ENCODE measurements around the gene MRRF.
A peak's percentile ranks its signal among the peaks of the same experiment; 100 is the strongest.

Gene MRRF, protein sequence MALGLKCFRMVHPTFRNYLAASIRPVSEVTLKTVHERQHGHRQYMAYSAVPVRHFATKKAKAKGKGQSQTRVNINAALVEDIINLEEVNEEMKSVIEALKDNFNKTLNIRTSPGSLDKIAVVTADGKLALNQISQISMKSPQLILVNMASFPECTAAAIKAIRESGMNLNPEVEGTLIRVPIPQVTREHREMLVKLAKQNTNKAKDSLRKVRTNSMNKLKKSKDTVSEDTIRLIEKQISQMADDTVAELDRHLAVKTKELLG

DNA sequence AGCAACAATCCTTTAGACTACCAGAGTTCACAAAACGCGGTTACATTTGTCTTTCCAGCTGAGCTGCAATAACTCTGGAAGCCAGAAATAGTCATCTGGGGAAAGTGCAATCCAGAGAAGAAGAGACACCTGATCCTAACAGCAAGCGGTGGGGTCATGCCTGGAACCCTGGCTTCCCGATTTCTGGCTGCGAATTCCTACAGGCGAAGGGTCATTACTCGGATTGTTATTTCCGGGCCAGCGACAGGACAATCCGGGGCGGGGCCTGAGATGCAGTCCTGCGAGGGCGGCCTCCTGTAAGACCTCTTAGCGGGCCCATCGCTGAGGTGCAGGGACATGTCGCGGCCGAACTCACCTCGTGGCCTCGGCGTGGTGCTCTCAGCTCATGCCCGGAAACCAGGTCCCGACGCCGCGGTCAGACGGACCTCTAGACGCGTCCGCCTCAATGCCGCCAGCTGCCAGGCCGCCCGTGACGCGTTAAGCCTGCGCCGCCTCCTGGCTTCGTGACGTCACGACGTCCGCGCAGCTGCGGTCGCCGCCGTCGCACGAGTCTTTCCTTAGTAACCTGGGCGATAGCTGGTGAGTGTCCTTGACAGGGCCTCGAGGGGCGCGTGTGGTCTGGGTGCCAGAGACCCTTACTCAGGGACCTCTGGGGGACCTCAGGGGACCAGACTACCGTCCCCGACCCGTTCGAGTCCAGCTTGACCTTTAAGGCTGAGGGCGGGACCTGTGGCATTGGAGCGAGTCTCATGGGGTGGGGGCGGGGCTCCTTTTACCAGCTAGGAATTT lies at the start of gene MRRF, which contains the start of gene RBM18:
TSS of gene MRRF (plus strand) at position 523 of the 789 bp plus-strand sequence. CDS start 6,010 bp downstream, outside the sequence.
TSS of gene RBM18 (minus strand) at position 481 of the 789 bp plus-strand sequence. CDS start 3,348 bp downstream, outside the sequence.
- DNase-seq (ENCODE audit: low read depth): peak; percentile 70

DNA sequence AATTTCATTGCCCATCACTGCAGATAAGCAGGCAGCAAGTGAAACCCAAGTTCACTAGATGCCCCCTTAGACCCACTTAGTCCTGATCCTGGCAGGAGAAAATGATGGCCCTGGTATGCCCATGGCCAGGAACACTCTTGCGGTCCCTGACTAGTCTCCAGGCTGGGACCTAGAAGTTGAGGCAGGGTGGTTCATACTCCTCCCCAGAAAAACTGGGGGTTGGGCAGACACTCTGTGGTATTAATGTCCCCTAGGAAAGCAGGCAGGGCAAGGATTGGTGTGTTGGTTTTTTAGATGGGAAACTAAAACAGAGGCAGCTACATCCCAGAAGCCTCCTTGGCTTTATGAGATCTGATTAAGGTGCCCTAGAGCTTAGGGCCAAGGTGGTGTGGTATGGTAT lies 49.0 kb upstream of the MRRF start:
- DNase-seq (ENCODE audit: low read depth): no peak

DNA sequence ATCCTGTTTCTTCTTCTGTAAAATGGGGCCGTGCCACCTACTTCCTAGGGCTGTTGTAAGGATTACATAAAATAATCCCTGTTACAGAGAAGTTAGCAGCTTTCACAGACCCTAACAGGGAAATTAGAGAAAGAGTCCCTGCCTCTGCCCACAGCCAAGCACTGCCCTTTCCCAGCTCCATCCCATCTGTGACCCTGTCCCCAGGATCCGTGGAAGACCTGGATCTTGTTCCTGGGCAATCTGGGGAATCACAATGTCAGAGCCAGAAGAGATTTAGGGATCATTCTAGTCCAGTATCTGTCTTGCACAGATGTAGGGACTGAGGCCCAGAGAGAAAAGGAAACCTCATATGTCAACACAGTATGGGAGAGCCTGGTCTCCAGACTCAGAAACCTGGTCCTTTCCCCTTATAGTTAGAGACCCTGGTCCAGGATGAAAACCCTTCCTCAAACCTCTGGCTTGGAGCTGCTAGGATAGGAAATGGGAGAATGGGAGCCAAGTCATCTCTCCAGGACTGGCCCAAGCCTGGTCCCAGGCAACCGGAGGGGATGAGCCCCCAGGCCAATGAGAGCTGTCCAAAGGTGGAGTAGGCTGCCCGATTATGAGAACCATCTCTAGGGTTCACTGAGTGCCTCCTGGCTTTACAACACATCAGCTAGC lies 48.4 kb upstream of the MRRF start:
- no peak for DNase-seq (ENCODE audit: low read depth)

DNA sequence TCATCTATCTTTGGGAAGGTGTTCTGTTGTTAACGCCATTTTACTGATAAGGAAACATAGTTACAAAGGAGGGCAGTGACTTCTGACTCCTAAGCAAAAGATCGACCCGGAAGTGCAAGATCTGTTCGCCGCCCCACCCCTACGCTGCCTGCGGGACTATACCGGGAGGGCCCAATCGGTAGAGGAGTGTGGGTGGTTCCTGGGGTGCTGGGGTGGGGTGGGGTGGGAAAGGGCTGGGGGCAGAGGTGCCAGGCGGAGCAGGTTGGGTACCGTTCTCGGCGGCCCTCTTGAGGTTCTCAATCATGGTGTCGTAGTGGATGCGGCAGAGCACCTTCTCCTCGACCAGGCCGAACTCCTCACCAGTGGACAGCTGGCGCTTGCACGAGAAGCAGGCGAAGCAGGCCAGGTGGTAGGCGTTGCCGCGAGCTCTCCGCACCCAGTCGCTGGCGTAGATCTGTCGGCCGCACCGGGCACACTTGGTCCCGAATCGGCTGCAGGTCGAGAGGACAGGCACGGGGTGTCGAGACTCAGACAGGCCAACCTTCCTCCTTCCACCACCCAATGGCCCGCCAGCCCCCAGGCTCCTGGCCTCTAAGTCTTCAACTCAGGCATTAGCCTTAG lies 47.8 kb upstream of the MRRF start:
- no peak for DNase-seq (ENCODE audit: low read depth)

DNA sequence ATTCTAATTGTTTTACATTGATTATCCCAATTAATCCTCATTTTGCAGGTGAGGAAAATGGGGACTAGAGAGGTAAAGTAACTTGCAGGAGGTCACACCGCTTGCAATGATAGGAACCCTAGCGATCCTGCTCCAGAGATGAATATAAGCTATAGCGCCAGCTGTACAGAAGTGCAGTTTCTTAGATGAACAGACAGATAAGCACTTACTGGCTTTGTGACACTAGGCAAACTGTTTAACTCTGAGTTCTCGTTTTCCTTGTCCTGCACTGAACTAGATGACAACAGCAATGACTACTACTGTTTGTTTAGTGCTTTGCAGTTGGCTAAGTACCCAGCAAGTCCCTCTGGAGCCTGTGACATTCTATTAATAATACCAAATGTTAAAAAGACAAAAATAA lies 47.0 kb upstream of the MRRF start:
- no peak for DNase-seq (ENCODE audit: low read depth)

DNA sequence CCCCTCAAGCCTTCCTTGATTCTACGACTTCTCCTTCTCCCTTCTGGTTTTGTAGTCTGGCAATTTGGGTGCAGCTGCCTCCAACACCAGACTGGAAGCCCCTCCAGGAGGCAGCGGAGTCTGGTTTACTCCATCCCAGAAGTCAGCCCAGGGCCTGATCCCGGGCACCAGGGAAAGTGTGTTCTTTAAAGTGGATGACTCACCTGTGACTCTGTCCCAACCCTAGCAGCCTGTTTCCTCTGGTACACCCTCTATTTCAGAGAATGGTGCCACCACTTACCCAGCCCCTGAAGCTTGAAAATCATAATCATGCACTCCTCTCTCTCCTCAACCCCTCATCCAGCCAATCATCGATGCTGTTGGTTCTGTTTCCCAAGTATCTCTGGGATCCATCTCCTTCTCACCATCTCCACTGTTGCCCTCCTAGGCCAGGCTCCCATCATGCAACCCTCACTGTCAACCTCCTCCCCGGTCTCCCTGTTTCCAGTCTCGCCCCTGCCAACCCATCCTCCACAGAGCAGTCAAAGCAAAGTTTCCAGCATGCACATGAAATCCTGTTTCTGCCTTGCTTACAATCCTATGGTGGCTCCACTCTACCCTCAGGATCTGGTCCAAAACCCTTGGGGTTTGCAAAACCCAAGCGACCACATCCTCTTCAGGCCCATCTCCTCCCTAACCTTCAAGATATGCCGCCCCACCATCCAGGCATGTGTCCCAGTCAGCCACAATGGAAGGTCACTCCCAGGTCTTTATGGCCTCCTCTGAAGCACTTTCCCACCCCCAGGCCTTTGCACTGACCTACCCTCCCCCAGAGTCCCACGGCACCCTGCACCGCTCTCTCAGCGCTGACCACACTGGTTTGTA lies 46.4 kb upstream of the MRRF start:
- DNase-seq (ENCODE audit: low read depth): no peak

DNA sequence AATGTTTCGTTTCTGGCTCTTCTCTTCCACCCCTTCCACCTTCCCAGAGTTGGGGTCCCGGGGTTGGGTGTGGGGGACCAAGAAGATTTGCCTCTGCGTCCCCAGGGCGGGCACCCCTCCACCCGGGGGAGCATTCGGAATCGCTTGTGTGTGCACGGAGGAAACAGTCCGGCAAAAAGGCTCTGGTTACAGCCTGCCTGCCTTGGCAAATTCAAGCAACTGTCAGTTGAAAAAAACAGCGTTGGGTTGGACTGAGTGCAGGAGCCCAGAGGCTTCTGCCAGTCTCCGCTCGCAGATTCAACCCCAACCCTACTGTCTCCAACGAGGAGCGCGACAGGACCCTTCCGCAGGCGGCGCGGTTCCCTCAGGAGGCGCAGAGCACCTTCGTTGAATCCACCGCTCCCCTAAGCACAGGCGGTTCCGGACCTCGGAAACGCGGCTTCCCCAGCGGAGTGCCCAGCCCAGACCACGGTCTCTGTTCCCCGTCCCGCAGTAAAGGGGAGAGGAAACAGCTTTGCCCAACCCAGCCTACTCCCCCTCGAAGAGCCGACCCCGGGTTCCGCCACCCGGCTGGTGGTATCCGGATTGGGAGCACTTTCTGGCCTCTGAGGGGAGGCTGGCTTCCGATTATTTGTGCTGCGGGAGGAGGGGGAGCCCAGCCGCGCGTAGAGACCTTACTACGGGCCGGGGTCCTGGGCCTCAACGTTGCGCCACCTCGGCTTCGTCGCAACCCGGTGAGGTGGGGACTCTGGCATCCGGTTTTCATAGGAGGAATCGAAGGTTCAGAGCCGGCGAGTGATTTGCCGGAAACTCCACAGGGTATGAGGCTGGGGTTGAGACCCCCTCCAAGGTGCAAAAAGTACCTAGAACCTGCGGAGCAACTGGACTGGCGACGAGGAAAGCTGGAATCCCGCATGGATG lies 45.5 kb upstream of the MRRF start:
- no peak for DNase-seq (ENCODE audit: low read depth)

DNA sequence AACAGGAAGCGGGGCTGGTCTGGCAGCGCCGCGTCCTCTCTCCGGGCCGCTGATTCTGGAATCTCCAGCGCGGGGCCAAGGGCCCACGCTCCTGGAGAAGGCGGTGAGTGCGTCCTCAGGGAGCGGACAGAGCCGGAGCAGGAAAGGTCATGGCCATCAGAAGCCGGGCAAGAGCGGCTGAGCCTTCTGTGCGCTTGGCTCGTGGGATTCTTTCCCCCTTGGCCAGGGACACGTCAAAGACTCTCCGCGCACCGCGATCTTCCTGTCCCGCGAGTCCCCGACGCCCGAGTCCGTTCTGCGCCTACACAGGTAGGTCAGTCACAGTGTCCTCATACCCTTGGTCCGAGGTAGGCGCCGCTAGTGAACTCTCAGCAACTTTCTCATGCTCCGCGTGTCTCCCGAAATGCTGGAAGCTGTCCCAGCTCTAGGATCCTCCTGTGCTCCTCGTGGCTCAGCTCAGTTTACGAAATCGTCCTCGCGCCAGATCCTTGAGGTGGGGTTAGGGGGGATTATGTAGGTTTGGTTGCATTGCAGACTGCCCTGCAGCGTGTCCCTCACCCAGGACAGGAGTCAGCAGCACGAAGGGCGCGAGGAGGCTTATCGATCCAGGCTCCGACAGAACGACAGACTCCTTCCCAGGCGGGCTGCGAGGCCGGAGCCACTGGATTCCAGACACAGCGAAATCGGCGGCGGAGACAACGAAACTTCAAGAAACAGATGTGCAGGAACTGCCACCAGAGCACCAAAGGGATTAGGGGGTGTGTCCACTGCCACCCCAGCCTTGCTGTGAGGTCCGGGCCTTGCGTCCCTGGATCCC lies 44.6 kb upstream of the MRRF start:
- no peak for DNase-seq (ENCODE audit: low read depth)

DNA sequence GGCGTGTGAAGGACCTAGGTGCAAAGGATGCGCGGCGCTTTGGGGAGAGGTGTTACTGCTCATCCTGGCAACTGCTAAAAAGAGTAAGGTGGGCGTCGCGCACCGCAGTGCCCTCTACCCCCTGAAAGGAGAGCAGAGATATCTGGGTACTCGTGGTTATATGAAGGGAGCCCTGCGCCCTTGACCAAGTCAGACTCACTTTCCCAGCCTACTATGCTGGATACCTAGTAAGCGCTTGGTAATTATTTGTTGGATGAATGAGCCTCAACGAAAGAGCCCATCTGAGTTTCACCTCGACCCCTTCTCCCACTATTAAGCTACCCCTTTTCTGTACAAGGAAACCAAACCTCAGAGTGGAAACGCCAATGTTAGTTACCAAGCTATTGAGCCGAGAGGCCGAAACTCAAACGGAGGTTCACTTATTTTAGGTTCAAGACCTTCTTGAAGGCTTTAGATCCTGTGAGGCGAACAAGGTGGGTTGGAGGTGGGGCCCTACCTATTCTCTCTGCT lies 44.0 kb upstream of the MRRF start:
- no peak for DNase-seq (ENCODE audit: low read depth)

DNA sequence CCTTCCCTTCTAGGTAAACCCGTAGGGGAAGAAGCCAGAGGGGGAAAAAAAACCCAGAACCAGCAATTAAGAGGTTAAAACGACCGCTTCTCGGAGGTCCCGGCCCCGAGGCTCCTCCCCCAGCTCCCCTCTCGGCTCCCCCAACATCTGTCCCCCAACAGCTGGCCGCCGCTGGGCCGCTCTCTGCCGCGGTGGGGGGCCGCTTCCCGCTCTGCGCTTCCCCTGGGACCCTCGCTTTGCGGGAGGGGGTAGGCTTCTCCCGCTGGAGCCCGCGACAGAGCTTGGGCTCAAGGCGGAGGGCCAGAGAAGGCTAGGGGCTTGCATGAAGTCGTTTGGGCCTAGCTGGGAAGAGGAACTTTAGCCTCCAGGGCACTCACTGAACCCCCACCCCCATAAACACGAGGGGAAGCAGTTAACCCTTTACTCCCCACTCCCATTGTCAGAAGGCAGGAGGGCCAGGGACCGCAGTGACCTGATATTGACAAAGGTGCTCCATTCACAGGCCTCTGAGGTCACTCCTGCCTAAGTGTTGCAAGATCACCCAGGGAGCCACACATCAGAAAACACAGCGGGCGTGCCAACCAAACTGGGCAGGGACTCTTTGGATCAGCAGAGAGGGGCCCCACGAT lies 43.4 kb upstream of the MRRF start:
- DNase-seq (ENCODE audit: low read depth): no peak

DNA sequence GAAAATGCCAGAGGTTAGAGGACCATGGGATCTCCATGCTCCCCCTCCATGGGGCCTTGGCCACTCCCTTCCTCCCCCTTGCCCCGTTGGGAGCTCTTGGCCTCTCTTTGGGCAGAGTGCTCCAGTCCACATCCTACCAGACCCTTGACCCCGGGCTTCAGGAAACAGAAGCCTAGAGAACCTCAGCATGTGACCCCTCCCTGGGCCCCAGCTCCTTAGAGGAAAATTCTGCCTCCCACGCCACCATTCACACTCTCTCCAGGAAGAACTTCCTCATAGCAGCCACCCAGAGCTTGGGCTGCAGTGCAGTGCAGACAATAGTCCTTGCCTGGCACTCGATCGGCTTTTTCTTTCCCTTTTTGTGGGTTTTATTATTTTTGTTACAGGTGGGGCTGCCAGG lies 41.9 kb upstream of the MRRF start:
- no peak for DNase-seq (ENCODE audit: low read depth)

DNA sequence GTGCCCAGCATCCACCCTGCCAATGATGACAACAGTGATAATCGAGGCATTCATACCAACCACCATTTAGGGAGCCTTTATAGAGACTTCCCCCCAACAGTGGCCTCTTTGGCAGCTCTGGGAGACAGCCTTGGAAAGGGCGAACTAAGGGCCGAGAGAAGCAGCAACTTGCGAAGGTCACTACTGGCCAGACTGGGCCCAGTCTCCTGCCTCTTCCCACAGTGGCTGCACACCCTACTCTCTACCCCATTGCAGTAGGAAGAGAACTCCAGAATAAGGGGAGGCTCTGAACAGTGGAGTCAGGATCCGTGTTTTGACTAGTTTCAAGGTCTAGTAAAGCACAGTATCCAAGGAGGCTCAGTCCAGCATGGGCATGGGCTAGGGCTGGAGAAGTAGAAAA lies 41.2 kb upstream of the MRRF start:
- DNase-seq (ENCODE audit: low read depth): no peak

DNA sequence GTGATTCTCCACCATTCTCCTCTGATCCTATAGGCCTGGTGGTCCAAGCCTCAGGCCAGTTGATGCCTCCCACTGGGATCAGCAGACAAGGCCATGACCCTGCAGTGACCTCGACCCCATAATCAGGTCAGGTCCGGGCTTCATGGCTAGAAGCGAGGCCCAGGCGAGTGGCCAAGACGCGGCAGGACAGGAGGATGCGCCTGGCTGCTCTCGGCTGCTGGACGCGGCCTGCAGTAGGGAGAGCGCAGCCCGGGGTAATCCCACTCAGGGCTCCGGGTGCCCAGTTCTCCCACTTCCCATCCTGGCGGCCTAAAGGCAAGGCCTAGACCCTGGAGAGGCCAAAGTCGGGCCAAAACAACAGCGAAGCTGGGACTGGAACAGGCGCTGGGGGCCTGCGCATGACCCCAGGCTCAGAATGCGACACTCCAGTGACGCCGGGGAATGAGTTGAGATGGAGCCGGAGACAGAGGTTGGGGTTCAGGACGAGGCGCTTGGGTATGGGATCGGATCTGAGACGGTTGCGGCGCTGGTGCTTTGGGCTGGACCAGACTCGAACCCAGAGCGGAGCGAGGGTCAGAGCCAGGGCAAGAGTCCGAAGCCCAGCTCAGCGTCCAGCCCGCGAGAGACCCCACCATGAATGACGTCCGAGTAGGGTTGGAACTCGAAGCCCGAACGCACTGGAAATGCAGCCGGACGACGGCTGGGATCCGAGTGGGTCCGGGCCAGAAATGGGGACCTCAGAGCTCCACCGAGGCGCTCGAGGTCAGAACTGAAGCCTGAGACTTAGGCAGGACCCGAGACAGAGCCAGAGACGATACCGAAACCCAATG lies 39.2 kb upstream of the MRRF start:
- no peak for DNase-seq (ENCODE audit: low read depth)

DNA sequence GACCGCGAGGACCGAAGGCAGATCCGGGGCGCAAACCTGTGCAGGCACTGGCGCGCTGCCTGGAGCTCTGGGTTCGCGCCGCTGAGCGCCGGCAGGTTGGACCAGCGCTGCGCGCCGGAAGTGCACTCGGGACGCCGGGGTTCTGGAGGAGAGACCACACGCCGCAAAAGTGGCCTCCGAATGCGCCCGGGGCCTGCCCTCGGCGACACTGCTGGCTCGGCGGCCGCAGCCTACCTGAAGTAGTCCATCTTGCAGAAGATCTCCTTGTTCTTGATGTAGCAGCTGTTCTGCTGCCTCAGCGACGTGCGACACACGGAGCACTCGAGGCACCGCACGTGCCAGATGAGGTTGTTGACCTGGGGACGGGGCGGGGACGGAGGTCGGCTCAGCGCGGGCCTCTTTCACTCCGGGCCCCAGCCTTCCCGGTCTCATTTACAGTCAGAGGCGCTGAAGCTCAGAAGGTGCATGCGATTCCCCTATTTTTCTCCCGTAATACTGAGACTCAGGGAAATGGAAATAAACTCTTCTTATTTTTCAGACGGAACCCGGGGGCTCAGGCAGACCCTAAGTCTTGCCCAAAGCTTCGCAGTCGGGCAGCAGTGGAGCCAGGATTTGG lies 38.4 kb upstream of the MRRF start:
- DNase-seq (ENCODE audit: low read depth): no peak

DNA sequence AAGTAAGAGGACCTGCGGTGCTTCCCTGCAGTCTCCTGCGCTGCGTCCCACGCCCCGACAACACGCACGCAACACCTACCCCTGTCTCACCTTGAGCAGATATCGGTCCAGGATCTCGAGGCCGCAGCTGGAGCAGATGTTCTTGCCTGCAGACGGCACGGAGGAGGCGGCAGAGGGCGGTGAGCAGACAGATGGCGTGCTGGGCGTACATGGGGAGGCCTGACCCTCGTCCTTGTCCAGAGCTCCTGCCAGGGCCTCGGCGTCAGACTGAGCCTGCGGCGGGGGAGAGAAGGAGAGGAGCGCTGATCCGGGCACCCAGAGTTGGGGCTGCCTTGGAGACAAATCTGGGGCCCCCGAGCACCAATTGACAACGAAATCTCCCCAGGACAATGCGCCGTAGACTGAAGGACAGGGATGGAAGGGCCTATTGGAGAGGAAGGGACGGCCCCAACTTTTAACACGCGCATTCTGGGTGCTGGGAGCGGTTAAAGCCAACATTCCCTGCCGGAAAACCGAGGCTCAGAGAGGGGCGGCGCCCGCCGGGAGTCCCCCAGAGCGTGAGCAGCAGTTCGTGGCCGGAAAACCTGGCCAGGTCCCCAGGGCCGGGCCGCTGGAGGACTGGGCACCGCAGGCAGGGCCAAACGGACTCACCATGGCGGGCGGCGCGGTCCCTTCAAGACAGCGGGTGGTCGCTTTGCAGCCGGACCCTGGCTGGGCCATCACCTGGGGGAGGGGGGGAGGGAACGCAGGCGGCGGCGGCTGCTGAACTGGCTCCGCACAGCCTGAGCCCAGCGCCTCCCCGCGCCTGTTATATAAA lies 37.7 kb upstream of the MRRF start:
- DNase-seq (ENCODE audit: low read depth): no peak

DNA sequence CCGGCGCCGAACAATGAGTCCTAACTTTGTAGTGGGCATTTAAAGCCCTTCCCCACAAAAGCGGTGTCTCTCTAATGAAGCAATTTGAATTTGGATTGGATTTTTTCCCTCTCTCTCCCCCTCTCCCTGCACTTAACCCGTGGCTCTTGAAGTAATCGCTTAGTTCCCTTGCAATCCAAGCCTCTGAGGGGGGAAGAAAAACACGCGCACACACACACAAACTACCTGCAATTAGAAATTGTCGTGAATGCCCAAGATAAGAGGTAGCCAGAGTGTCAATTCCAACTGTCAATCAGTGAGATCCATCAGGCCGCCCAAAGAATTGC lies 37.1 kb upstream of the MRRF start:
- no peak for DNase-seq (ENCODE audit: low read depth)

DNA sequence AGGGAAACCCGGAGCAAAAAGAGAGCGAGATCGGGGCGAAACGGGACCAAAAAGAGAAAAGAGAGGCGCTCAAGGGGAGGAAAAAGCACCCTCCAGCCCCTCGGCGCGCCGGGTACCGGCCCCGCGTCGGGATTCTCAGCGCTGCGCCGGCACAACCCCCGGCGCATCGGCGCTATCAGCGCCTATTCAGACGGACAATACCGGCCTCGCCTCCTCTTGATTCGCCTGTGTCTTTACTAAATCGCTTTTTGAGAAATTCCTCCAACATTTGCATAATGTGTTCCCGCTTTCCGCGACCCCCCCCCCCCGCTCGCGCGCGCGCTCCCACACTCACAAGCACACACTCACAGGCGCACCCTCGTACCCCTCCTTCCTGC lies 36.5 kb upstream of the MRRF start:
- DNase-seq (ENCODE audit: low read depth): no peak

All from fibroblast of the conjunctiva (primary cell).